Activated CD4-positive, alpha-beta T cell treated with anti-CD3 and anti-CD28 coated beads, Interleukin-2, amount 50 U/mL, for 48 hours (primary cell): Measurements from ENCODE around the gene FARS2.

ENCODE experiments used
- DNase-seq, 2 experiments: peaks; one replicate each; pipeline ENCODE4 v3.0.0-alpha.2; 2020

The FARS2 gene

DNA sequence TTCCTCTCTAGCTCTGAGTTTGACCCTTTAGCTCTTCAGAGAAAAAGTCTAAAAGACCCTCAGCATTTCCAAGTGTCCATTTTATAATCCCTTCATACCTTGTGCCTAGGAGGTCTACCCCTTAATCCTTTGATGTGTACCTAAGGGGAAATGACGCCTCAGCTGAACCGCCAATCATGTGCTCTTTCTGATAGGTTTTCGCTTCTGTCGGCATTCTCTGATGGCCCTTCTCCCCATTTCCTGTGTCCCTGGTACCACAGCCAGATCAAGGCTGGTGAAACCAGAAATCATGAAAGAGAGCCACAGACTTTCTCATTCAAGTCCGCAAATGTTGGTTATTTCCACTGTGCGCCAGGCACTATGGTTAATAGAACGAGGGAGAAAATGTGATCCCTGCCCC, 333.9 kb downstream of the FARS2 start:
- no peak for DNase-seq

DNA sequence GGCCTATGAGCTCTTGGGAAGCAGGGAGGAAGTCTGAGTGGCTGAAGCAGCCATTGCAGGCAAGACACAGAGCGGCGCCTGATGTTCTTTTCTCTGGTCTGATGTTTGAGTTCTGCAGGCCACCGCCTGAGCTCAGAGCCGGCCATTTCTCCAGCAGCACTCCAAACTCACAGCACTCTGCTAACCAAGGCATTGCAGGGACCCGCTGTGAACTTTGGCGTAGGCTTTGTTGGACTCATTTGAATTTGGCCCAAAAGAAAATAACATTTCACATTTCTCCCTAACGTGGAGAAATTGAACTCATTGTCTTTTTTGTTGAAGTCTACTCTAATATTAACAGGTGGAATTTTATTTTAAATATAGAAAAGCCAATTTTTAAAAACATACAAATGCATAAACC, 336.1 kb downstream of the FARS2 start:
- no peak for DNase-seq

DNA sequence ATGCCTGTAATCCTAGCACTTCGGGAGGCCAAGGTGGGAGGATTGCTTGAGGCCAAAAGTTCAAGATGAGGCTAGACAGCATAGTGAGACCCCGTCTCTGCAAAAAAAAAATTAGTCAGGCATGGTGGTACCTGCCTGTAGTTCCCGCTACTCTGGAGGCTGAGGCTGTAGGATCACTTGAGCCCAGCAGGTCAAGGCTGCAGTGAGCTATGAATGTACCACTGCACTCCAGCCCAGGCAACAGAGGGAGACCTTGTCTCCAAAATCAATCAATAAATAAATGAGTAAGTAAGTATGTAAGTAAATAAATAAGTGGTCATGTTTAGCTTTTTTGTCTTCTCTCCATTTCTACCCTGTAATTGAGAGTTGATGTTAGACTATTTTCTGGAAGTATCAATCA, 336.8 kb downstream of the FARS2 start:
- no peak for DNase-seq

DNA sequence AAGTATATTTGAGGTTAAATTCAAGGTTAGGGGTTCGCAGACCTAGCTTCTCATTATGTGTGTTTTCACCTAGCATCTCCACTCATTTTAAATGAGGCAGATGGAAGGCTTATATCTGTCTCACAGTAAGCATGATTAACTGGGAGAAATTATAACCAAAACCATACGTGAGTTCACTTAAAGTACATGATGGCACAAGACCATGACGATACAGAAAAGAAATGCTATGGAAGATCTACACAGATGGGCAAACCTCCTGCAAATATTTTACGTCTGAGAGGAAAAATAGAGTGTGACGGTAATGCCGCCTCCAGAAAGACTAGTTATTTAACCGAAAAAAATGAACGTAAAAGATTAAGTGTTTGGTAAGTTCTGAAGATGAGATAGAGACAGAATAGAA, 337.8 kb downstream of the FARS2 start:
- DNase-seq: no peak

DNA sequence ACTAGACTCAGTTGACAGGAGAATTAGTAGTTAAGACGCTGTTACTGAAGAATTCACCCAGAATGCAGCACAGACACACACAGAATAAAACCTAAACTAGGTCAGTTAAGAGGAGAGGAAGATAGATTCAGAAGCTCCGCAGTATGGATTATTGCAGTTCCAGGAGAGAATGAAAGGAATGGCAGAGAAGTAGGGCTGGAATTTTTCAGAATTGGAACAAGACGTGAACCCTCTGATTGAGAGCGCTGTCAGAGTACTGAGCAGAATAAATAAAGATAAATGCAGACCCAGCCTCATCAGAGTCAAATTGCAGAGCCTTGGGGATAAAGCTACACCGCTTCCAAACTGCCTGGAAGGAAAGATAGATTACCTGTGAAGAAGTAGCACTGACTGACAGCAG, 344.6 kb downstream of the FARS2 start:
- DNase-seq: no peak

DNA sequence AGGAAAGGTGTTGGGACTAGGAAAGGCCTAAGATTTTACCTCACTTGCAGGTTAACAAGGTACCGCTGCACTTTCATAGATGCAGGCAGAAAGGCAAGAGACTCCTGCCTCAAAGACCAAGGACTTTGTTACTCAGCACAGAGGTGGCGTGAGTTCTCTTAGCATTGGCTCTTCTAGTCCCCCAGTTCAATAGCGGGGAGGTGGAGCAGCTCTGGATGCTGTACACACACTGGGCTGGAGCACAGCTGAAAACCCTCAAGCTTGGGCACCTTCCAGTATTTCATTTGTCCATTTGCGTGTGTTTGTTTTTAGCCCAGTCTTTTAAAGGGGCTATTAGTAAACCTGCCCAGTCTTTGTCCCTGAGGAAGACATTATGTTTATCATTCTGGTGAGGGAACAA, 345.2 kb downstream of the FARS2 start:
- DNase-seq: no peak

DNA sequence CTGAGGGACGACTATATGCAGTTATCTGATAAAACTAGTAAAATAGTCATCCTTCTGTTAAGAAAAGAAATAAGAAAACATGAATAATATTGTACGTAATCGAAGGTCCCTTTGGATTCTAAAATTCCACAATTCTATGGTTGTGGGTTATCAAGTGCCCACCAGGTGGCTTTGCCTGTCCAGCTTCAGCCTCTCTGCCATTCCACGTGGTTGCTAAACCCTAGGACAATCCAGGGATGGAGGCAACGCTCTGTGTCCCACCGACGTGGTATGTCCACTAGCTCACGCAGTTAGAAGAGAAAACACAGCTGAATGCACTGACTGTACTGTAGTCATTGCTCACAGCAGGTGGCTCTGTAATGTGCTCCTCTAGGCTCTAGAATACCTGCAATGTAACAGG, 349.3 kb downstream of the FARS2 start:
- DNase-seq: no peak

DNA sequence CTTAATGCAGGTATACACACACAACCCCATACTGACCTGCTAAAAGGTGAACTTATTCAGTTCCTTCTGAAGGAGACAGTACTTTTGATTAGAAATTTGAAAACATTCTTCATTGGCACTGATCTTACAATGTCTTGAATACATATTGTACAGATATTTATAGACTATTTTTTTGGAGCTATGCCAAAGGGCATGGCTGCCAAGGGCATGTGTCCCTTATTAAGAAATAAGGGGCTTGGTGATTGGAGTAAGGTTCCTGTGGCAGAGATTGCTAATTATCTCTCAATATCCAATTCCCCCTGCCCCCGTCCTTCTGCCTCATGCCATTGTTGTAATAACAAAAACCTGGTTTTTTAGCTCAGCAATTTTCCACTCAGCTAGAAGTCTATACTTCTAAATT, 355.9 kb downstream of the FARS2 start:
- DNase-seq: no peak

DNA sequence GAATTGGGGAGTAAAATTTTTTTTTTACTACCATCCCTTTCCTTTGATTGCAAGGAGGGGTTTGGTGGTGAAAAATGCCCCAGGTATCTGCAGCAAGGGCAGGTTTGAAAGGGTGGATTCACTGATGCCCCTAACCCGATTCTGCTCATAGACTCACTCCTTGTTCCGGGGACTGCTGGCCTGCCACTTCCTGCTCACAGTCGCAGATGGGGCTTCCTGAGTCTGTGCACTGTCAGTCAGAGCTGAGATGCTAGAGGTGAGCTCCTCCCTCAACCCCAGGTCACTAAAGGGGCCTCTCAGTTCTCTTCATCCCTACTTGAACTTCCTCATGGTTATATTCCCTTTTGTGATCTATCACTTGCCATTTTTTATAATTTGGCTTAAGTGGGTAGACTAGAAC, 357.9 kb downstream of the FARS2 start:
- DNase-seq: peak; percentile 14 to 16

DNA sequence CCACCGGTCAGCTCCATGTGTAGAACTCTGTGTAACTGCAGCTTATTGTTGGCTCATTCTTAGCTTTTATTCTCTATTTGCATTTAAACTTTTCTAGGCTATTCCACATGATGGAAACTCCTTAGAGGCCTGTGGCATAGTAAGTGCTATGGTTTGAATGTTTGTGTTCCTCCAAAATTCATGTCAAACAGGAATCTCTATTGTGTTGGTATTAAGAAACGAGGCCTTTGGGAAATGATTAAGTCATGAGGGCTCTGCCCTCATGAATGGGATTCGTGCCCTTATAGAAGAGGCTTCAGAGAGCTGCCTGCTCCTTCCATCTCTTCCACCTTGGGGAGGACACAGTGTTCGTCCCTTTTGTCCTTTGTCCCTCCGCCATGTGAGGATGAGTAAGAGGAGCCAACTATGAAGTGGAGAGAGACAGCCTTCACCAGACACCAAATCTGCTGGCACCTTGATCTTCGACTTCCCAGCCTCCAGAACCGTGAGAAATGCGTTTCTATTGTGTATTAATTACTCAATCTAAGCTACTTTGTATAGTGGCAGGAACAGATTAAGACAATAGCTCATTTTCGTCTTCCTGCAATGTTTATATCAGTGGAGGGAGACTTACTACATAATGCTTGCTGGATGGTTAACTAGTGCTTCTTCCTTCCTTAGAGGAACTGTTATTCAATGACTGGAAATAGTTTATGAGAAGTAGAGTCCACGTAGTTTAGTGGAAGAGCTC, 361.1 kb downstream of the FARS2 start:
- no peak for DNase-seq

DNA sequence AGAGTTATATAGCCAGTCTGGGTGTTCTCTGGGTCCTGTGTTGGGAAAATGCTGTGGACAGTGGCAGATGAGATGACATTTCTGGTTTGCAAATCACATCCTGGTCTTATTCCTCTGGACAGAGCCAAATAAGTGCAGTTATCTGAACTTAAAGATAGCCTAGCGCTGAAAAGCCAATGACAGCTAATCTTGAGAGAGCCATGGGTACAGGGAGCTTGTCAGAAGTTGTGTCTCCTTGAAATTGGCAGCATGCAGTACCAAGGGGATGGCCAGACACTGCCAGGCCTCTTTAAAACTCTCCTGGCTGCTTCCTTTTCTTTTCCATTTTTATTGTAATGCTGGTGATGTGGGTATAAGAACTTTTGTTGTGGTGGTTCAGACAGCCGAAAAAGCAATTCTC, 362.5 kb downstream of the FARS2 start:
- no peak for DNase-seq

DNA sequence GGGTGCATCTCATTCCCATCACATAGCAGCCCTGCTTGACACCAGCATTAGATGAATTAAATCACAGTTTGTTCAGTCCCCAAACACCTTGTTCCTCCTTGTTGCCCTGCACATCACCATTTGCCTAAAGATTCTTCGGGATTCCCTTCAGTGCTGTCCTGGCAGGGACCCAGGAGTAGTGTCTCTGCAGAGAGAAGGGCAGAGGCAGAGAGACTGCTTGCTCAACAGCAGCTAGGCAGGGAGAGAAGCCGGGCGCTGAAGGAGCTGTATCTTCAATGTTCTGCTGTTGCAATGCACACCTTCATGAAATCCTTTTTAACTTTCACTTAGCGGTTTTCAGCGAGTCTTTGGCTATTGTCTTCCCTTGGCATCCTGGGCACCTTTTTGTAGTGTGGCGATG, 362.9 kb downstream of the FARS2 start:
- DNase-seq: no peak

DNA sequence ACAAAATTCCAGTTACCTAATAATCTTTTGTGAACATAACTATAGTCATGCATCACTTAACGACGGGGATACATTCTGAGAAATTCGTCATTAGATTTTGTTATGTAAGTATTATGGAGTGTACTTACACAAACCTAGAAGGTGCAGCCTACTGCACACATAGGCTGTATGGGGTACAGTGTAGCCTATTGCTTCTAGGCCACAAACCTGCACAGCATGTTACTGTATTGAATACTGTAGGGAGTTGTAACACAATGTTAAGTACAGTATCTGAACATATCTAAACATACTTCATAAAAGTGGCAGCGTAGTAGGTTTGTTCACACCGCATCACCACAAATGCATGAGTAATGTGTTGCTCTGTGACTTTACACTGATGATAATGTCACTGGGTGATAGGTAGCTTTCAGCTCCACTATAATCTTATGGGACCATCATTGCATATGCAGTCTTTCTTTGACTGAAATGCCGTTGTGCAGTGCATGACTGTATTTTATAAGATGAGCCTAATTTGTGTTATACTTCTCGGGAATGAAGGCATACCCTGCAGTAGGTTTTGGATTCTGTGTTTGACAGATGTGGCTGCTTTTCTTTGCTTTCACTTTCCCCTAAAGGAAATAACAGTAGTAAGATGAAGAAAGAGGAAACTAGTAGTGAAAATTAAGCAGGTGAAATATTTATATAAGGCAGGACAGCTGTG, 365.6 kb downstream of the FARS2 start:
- peak in 1 of 2 experiments; percentile 12 for DNase-seq

DNA sequence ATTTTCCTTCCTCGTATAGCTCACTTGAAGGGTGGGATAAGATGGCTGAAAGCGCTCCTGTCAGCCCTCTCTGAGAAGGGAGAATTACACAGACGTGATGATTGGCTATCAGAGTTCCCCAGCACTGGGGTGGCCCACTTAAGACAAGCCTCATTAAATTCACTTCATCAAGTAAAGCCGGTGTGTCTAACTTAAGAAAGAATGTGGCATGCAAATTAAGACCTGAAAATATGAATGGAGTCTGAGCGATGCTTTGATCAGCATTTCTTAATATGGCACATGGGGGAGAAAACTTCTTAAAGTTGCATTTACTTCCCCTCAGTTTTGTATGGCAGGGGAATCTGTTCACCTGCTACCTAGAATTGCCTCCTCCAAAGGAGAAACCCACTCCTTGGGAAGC, 369.3 kb downstream of the FARS2 start:
- no peak for DNase-seq

DNA sequence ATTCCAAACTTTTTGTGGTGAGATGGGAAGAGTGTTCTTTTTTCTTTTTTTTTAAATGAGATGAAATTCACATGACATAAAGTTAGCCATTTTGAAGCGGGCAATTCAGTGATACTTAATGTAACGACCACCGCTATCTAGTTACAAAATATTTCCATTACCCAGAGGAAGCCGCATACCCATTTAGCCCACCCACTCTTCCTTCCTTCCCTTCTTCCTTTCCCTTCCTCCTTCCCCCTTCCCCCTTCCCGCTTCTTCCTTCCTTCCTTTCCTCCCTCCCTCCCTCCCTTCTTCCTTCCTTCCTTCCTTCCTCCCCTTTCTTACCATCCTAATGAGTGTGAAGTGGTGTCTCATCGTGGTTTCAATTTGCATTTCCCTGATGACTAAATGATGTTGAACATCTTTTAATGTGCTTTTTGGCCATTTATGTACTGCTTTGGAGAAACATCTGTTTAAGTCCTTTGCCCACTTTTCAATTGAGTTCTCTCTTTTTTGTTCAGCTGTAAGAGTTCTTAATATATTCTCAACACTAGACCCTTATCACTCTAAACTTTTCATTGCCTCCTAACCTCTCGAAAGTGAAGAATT, 371.1 kb downstream of the FARS2 start:
- DNase-seq: no peak

DNA sequence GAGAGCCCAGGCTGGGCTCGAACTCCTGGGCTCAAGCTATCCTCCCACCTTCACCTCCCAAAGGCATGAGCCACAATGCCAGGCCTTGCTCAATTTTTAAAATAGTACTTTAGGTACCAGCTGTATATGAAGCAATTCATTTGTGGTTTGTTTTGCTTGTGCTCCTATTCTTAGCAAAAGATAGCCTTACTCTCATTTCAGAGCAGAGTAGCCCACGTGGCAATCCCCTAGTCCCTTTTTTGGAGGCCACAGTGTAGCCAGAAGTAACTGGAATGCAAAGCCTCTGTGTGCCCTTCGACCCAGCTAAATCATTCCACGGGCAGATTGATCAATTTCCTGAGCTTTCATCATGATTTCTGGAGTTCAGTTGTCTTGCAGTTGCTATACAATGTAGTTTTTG, 373.2 kb downstream of the FARS2 start:
- DNase-seq: no peak

DNA sequence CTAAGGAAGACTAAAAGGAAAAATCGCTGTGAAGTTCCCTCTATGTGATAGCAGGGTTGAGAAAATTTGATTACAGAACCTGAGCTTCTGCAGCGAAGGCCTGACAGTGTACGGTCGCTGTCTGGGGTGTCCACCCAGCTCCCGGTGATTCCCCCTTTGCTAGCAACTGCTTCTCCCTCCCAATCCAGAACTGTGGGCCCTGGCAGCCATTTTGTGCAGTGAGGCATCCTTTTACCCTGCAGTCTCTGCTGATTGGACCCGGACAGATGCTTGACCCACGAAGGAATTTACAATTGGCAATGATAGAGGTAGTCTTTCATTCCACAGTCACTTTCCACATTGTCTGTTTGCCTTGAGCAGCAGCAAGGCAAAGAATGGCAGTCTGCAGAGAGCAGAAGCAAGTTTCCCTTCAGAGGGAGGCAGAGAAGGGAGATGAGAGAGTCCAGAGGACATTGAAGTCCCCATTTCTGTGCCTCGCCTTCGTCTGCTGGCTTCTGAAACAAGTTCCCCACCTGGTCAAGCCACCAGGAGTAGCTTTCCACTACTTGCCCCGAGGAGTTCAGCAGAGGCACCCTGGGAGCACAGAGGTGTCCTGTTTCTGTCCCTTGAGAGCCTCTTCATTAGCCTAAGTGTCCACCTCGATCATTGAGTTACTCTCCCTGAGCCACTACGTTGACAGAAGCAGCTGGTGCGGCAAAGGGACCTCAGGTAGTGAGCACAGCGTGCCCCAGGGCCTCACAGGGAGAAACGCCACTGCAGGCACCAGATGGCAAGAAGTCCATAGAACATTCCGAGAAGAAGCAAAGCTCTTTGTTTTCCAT, 375.1 kb downstream of the FARS2 start:
- DNase-seq: no peak

DNA sequence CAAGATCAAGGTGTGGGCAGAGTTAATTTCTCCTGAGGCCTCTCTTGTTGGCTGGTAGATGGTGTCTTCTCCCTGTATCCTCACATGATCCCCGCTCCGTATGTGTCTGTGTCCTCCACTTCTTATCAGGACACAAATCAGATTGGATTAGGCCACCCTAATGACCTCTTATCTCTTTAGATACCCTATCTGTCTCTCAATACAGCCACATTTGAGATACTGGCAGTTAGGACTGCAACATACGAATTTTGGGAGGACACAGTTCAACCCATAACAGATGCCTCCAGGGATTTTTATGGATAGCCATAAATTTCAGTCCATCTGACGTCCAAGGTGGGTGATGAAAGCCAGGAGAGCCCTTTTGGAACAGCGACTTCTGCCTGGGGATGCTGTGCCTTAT, 376.4 kb downstream of the FARS2 start:
- DNase-seq: no peak

DNA sequence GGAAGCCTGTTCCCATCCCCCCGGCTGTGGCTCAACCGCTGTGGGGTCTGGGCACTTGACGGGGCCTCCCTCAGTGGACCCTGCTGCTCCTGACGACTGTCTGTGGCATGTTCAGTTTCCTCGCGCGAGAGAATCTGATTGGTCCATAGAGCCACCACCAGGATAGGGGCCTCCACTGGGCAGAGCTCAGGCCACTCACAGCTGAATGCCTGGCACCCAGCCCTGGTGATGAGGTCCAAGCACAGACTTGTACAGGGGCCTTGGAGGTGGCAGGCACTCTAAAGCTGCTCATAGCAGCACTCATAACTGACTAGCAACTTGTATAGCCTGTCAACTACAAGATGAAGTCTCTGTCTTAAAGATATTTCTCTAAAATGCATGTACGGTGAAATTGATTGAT, 377.4 kb downstream of the FARS2 start:
- no peak for DNase-seq

DNA sequence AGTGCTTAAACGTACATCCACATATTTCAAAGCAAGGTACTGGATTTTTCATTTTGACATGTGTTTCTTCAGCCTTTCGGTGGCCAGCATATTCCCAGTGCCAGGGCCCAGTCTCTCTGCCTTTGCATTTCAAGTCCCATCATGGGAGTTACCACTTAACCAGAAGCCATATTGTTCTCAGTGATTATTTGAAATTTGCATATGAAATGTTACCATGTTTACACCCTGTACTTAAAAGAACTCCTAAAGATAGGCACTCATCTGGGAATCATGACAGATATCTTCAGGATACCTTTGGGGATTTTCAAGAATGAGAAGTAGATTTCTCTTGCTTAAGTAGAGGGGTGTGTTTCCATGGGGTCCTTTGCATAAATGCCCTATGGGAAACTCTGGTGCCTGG, 377.9 kb downstream of the FARS2 start:
- no peak for DNase-seq

DNA sequence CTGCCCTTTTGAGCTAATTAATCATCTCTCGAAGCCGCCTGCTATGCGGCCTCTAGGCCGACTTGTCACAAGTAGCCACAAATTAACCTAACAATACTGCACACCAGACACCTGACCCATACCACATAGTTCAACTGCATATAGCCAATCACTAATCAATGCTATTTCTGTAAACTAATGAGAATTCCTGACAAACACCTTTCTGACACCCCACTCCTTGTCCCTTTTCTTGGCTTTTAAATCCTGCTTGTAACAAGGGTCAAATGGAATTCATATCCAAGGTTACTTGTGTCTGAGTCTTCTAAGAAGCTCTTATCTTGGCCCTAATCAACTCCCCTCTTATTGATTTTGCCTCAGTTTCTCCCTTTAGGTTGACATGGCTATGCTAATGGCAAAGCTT, 379.3 kb downstream of the FARS2 start:
- no peak for DNase-seq

DNA sequence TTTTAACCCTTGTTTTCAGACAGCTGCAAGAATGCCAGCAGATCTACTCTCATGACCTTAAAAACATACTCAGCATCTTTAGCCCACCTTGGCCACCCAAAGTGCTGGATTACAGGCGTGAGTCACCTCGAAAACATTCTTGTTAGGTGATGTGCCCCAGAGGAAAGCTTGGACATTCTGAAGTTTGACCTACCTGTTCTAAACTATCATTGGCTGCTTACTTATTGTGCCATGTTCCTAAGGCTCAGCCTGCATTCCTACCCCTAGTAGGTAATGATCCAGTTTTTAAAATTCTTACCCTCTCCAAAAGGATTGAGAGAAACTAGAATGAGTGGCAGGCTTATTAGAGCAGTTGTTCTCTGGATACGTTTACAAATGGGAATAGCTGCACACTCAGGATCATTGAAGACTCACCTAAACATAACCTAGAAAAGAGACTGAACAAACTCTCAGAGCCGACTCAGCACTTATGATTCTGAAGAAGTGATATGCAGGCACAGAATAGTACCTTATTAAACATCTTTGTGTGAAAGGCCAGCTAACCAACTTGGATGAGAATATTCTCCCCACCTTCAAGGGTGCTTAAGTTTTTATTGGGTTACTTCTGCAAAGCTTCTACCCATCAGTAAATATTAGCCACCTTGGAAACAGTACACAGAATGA, 383.3 kb downstream of the FARS2 start:
- no peak for DNase-seq
